HG02610 (cell line): ENCODE results near the gene UTP11.
"Not testable (repeated sequence)": the region's sequence is repeated elsewhere in the genome, so short reads cannot be mapped to it uniquely, and the experiment has no call there.

Experiments
- ATAC-seq: cut with Tn5 transposase; IDR thresholded peaks from one replicate; pipeline ENCODE4 v1.9.1; 2021; ENCODE audit warnings: mild to moderate bottlenecking, moderate library complexity; ENCODE audit not compliant: unreplicated experiment

UTP11 gene

GRCh38 chr1:38027201-38028104, 14.9 kb downstream of the UTP11 start:
- no peak for ATAC-seq

DNA sequence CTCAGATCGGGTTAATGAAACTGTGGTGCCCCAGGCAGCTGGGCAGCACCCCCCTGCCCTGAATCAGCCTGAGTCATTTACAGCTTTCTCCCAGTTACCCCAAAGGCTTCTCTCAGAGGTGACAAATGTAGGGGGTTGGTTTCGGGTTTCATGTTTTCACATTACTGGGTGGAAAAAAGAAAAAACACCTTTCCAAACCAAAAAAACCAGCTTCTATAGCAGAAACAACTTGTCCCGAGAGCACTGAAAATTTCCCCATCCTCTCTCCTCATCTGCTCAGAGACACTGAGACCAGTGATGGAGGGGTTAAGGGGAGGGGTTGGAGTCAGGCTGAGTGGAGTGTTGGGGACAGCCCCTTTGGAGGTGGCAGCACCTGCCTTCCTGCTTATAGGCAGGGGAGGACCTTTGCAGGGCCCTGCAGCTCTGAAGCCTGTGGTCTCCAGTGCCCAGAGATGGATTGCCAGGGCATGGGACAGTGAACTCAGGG, 15.6 kb downstream of the UTP11 start:
- ATAC-seq = peak; percentile 75

DNA sequence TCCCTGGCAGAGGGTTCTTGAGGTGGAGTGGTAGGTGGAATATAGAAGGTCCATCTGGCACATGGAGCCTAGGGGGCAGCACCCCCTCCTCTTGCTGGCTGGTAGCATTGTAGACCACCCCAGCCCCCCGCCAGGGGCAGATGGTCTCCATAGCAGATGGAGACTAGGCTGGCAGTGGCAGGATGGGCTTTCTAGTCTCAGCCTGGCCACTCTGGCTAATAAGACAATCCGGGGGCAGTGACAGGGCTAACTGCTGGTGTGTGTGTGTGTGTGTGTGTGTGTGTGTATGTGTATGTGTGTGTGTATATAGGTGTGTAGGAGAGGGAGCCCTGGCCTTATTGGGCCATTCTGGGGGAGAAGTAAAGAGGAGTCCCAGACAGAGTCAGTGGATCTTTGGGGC, 16.1 kb downstream of the UTP11 start:
- no peak for ATAC-seq

- no peak for ATAC-seq
Measured at GRCh38 chr1:38029081-38029681, 16.6 kb downstream of the UTP11 start.

- ATAC-seq = peak; percentile 47
Measured at GRCh38 chr1:38029685-38030511, 17.4 kb downstream of the UTP11 start.

DNA sequence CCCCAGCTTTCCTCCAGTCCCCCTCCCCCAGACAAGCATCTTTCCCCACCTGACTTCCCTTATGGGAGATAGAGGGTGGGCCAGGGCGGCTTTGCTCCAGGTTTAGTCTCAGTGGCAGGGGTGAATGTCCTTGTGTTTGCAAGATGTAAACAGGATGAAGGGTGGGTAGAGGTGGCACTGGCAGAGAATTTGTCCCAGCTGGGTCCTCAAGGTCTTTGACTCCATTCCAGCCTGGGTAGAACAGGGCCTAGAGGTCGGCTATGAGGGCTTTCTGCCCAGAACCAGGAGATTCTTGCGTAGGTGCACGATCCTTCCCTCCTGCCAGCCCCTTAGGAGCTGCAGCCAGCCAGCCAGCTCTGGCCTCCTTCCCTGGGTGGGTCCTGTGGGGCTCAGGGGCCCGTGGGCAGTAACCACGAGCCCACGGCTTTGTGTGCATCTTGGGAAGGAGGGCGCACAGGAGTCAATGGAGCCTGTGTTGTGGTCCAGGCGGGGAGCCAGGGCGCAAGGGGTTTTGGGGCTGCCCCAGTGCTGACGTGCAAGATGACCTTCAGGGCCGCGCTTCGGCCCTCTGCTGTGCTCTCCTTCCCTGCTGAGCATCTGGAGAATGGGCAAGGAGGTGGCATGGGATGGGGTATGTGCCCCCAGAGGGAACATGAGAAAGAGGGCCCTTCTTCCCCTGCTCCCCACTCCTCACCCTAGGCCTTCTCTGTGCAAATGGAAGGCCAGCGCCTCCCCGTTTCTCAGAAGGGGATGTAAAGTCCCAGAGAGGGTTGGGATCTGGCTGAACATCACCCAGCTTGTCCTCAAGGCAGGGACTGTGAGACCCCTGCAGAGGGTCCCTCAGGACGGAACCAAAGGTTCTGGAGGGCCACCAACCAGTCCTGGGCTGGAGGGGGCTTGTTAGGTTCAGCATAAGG, 18.3 kb downstream of the UTP11 start:
- ATAC-seq = no peak

DNA sequence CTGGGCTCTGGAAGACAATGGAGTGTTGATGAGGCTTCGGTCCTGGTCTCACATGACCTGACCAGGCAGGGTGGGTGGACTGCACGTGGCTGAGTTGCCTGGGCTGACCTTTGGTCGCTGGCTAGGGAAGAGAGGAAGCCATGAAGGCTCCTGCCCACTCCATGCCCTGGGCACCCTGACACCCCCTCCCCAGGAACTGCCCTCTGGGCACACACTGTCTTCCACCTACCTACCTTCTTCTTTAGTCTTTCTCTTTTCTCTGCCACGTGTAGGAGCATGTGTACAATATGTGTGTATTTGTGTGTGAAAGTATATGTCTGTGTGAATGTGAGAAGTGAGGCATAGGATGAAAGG, 19.0 kb downstream of the UTP11 start:
- no peak for ATAC-seq

- not testable (repeated sequence) for ATAC-seq
Measured at GRCh38 chr1:38032992-38033391, 20.5 kb downstream of the UTP11 start.

GRCh38 chr1:38034871-38035270, 22.3 kb downstream of the UTP11 start:
- no peak for ATAC-seq

GRCh38 chr1:38037221-38037939, 24.8 kb downstream of the UTP11 start:
- no peak for ATAC-seq

DNA sequence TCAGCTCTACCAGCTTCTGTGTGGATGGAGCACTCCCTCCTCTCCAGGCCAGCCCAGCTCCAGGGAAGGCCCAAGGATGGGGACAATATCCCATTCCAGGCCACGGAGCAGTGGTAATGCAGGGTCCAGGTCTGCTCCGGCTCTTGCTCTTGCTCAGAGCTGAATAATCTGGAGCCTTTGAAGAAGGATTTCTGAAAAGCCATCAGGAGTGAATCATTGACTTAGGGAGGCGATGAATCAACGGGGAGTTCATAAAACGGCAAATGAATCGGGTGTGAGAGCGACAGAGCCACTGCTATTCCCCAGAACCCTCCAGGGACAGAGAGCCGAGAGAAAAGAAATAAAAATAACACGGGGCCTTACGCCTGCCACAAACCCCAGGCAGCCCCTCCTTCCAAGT, 26.3 kb downstream of the UTP11 start:
- no peak for ATAC-seq

GRCh38 chr1:38039331-38040088, 27.0 kb downstream of the UTP11 start:
- no peak for ATAC-seq

GRCh38 chr1:38041936-38042834, 29.7 kb downstream of the UTP11 start:
- ATAC-seq = no peak

DNA sequence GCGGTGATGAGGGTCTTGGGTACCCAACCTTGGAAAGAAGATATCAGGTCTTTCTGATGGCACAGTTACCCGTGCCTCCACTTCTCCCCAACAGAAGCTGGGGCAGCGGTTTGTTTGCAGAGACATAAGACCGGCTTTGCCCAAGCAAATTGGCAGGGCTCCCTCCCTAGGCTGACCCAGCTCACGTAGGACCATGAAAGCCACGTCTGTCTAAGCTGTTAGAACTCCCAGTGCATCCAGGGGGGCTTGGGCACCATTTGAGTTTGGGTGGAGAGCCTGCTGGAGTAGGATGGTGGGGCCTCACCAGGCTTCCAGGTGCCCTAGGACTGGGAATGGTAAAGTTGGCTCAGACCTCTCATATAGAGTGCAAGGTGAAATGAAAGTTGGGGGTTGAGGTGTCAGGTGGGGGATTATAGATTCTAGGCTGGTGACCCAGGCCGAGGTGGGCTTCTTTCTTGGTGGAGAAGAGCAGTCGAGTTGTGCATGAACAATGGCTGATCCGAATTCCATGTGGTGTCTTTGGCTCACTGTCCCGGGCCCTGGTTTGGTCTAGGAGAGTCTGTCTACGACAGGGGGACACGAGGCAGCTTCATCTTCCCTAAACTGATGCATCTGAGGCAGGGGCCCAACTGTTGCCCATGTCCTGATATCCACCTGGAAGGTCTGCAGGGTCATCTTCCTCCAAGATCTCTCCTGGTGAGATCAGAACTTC, 30.7 kb downstream of the UTP11 start:
- ATAC-seq = no peak

DNA sequence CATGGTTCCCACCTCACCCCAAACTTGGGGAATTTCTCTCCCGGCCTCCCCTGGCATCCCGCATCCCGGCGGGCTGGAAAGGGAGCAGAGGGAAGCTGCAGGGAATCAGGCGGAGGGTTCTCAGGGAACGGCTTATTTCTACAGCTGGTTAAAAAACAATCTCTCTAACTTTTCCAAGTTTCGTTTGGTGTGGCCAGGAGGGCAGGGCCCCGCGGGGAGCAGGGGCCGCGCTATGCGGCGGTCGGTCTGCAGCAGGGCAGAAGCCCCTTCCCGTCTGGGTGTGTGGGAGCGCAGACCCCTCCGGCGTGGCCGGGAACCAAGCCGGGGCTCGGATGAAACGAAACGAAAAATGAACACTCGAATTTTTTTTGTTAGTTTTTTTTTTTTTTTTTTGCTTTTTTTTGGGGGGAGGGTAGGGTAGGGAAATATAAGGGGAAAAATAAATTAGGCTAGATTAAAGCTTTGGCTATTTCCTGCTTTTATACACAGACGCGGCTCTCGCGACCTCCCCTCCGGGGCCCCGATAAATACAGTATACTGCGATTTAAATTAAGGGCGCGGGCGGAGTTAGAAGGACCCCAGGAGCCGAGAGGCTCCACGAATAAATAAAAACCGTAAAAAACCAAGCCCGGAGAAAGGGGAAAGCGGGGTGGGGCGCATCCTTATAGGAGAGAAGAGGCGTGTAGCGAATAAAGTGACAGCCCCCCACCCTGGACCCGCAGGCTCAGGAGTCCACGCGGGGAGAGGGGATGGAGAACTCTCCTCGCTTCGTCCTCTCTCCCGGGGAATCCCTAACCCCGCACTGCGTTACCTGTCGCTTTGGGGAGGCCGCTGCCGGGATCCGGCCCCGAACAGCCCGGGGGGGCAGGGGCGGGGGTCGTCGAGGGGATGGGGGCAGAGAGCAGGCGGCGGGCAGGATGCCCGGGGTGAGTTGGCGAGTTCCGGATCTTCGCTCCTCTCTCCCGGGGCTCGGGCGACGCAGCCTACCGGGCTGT, 32.0 kb downstream of the UTP11 start:
- no peak for ATAC-seq
